ENCODE data around the gene COPA.

GRCh38 chr1:160325252-160325651 is 17.8 kb downstream of the COPA start:
- TF ChIP-seq YY1 (IDR thresholded peaks at IDR 0.05; ENCODE audit: insufficient read depth, insufficient read length) (no peak), ZNF274 (IDR thresholded peaks at IDR 0.05; ENCODE audit: low read depth, low read length) (no peak)
